A549 (cell line): ENCODE measurements around the gene IGSF5. TPM values are rescaled to one million over a fixed set of nuclear protein-coding genes. Genes with fewer than 3 reads are reported as not detected.

Source experiments
- ATAC-seq, 2 experiments: fragments of 200-7000 bp in 1 of 2; fragments of >200 bp in 1 of 2; cut with Nextera tagmentation in 1 of 2; cut with Tn5 transposase in 1 of 2; 3 replicates each; pipeline versions ENCODE4 v1.8.0 to v1.9.1; 2018 to 2020; ENCODE audit warnings: mild to moderate bottlenecking in 1 of 2, moderate library complexity in 1 of 2
- CTCF ChIA-PET: fragments of 300-600 bp; sonication (Branson Sonifier 250); formaldehyde crosslinking; extraction: SDS; loops from one replicate; lab custom pipeline; 2021; ENCODE audit warnings: antibody characterized with exemption, inconsistent platforms; lab: Yijun Ruan, JAX
- POLR2A ChIA-PET: fragments of 350-600 bp; formaldehyde crosslinking; extraction: SDS; loops from one replicate; lab custom pipeline; 2021; ENCODE audit warnings: antibody characterized with exemption, inconsistent platforms; lab: Yijun Ruan, JAX
- DNase-seq, 2 experiments: peaks; one replicate each; pipeline versions ENCODE4 v3.0.0 to v3.0.0-alpha.2; 2011 to 2016; ENCODE audit warnings: low read depth in 1 of 2, low spot score in 1 of 2
- FAIRE-seq: peaks from 2 replicates; lab custom pipeline; 2011; peaks lifted over from hg19 to GRCh38; lab: Jason Lieb, UNC
- H3K27ac ChIP-seq, 2 experiments: fragments of >200 bp; sonication (Bioruptor Twin); formaldehyde crosslinking; 3 replicates each; pipeline ENCODE4 v1.5.1; 2016 to 2017
- H3K4me1 ChIP-seq: fragments of >200 bp; sonication (Bioruptor Twin); formaldehyde crosslinking; 3 replicates; pipeline ENCODE4 v1.6.1; 2016
- H3K4me2 ChIP-seq: fragments of >200 bp; sonication (Bioruptor Twin); formaldehyde crosslinking; 3 replicates; pipeline ENCODE4 v1.6.1; 2016
- H3K4me3 ChIP-seq: fragments of >200 bp; sonication (Bioruptor Twin); formaldehyde crosslinking; 3 replicates; pipeline ENCODE4 v1.5.1; 2016
- H3K9me3 ChIP-seq: fragments of >200 bp; sonication (Bioruptor Twin); formaldehyde crosslinking; 3 replicates; pipeline ENCODE4 v1.6.1; 2016
- BCL3 ChIP-seq: fragments of >200 bp; sonication (Bioruptor Twin); formaldehyde crosslinking; IDR thresholded peaks from 3 replicates; pipeline ENCODE4 v1.6.1; 2016
- CBX8 ChIP-seq: fragments of 200-600 bp; sonication (generic); IDR thresholded peaks from 2 replicates; pipeline ENCODE4 v1.6.1; 2016
- CEBPB ChIP-seq, 2 experiments: fragments of >200 bp in 1 of 2; sonication (Bioruptor Twin) in 1 of 2; formaldehyde crosslinking in 1 of 2; IDR thresholded peaks; 2 replicates each; pipeline ENCODE4 v1.6.1; 2012 to 2016
- CHD4 ChIP-seq: fragments of 200-600 bp; sonication (generic); IDR thresholded peaks from 2 replicates; pipeline ENCODE4 v1.6.1; 2016; ENCODE audit warnings: antibody characterized with exemption, mild to moderate bottlenecking, borderline replicate concordance
- E2F6 ChIP-seq: IDR thresholded peaks from 2 replicates; pipeline ENCODE4 v1.6.1; 2012; ENCODE audit warnings: low read depth, borderline replicate concordance
- EHF ChIP-seq: fragments of 250-450 bp; sonication (Bioruptor Pico); IDR thresholded peaks from 2 replicates; pipeline ENCODE4 v1.5.0; 2020; ENCODE audit warnings: mild to moderate bottlenecking
- HDAC2 ChIP-seq: fragments of 200-600 bp; sonication (generic); IDR thresholded peaks from 2 replicates; pipeline ENCODE4 v1.6.1; 2016
- HMGXB4 ChIP-seq: fragments of 250-450 bp; sonication (Bioruptor Pico); IDR thresholded peaks from 2 replicates; pipeline ENCODE4 v1.5.0; 2021; ENCODE audit warnings: mild to moderate bottlenecking, moderate library complexity, borderline replicate concordance
- JUNB ChIP-seq: fragments of >200 bp; sonication (Bioruptor Twin); formaldehyde crosslinking; IDR thresholded peaks from 2 replicates; pipeline ENCODE4 v1.6.1; 2016
- KDM1A ChIP-seq: fragments of 200-600 bp; sonication (generic); IDR thresholded peaks from 2 replicates; pipeline ENCODE4 v1.6.1; 2016; ENCODE audit warnings: low read depth, mild to moderate bottlenecking
- MAFK ChIP-seq: fragments of 450-650 bp; IDR thresholded peaks from 2 replicates; pipeline ENCODE4 v1.6.1; 2014; ENCODE audit not compliant: partially characterized antibody
- NPAS2 ChIP-seq: fragments of 250-450 bp; sonication (Bioruptor Pico); IDR thresholded peaks from 2 replicates; pipeline ENCODE4 v1.8.0; 2022; ENCODE audit warnings: mild to moderate bottlenecking, moderate library complexity, borderline replicate concordance
- POLR2AphosphoS2 ChIP-seq: conservative IDR thresholded peaks from 2 replicates; pipeline ENCODE4 v1.6.1; 2012; ENCODE audit warnings: low read length, improper control_type of control experiment, inconsistent platforms
- RAD21 ChIP-seq, 2 experiments: fragments of >200 bp in 1 of 2; sonication (Bioruptor Twin) in 1 of 2; formaldehyde crosslinking in 1 of 2; IDR thresholded peaks in 1 of 2; conservative IDR thresholded peaks in 1 of 2; 2 replicates in 1 of 2; 3 replicates in 1 of 2; pipeline ENCODE4 v1.6.1; 2012 to 2018; ENCODE audit warnings: inconsistent platforms in 1 of 2
- RARB ChIP-seq: fragments of 250-450 bp; sonication (Bioruptor Pico); IDR thresholded peaks from 2 replicates; pipeline ENCODE4 v1.8.0; 2021; ENCODE audit warnings: mild to moderate bottlenecking, moderate library complexity
- RCOR1 ChIP-seq: fragments of 150-350 bp; IDR thresholded peaks from 2 replicates; pipeline ENCODE4 v1.6.1; 2014; ENCODE audit warnings: antibody characterized with exemption, low read length, low read depth
- RFX5 ChIP-seq: fragments of 450-650 bp; IDR thresholded peaks from 2 replicates; pipeline ENCODE4 v1.7.1; 2014; ENCODE audit warnings: antibody characterized with exemption, mild to moderate bottlenecking, moderate library complexity
- RNF2 ChIP-seq: fragments of 200-600 bp; sonication (generic); IDR thresholded peaks from 2 replicates; pipeline ENCODE4 v1.6.1; 2016; ENCODE audit warnings: low read depth, mild to moderate bottlenecking, antibody characterized with exemption, moderate library complexity, borderline replicate concordance
- SMC3 ChIP-seq: fragments of >200 bp; sonication (Bioruptor Twin); formaldehyde crosslinking; IDR thresholded peaks from 3 replicates; pipeline ENCODE4 v1.6.1; 2018; ENCODE audit warnings: inconsistent platforms
- TP53 ChIP-seq: fragments of 250-450 bp; sonication (Bioruptor Pico); IDR thresholded peaks from 2 replicates; pipeline ENCODE4 v1.5.0; 2021; ENCODE audit warnings: mild to moderate bottlenecking, moderate library complexity
- USF2 ChIP-seq: fragments of 450-650 bp; IDR thresholded peaks from 2 replicates; pipeline ENCODE4 v1.6.1; 2014; ENCODE audit warnings: antibody characterized with exemption
- ZFP36 ChIP-seq: fragments of 450-650 bp; IDR thresholded peaks from 2 replicates; pipeline ENCODE4 v1.6.1; 2014; ENCODE audit warnings: borderline replicate concordance; ENCODE audit not compliant: partially characterized antibody
- ZNF302 ChIP-seq: fragments of 250-450 bp; sonication (Bioruptor Pico); IDR thresholded peaks from 2 replicates; pipeline ENCODE4 v1.9.0; 2021; ENCODE audit warnings: inconsistent platforms, mild to moderate bottlenecking, moderate library complexity
- WGBS: methylation state at CpG from one replicate; pipeline ENCODE4 v1.1.6; 2017; ENCODE audit errors: missing lambda C conversion rate; 5-methylcytosine and 5-hydroxymethylcytosine counted together
- polyA plus RNA-seq, 4 experiments: library from polyadenylated mRNA; depleted of rRNA in 3 of 4; stranded (reverse); fragments of >200 nt; fragmentation: RNase III in 1 of 4; extraction: RNeasy Plus Mini Kit Qiagen cat#74134 plus additional on column Dnase treatment in 1 of 4; gene quantifications; 2 replicates in 3 of 4; 3 replicates in 1 of 4; pipeline ENCODE4 v1.2.3, GENCODE V29; 2011 to 2017
- TF ChIP-seq, protein P1 (sequence below): fragments of >200 bp; sonication (Bioruptor Twin); formaldehyde crosslinking; IDR thresholded peaks from 3 replicates; pipeline ENCODE4 v1.5.1; 2016
- TF ChIP-seq, protein P2 (sequence below): fragments of >200 bp; sonication (Bioruptor Twin); formaldehyde crosslinking; IDR thresholded peaks from 2 replicates; pipeline ENCODE4 v1.6.1; 2016

IGSF5 gene
- polyA plus RNA-seq, 2 of the 4 experiments (the other 2 are of a cell fraction): not detected

- WGBS: 4% methylated on average over 3 of the region's 9 CpGs
- Histone ChIP-seq H3K4me3 (no peak overlapping the region), H3K27ac (no peak overlapping the region), H3K9me3 (no peaks in the 10 kb centered on the region), H3K4me2 (peak overlapping the region; percentile 54), H3K4me1 (no peaks in the 10 kb centered on the region)
- DNase-seq (peak; percentile 67 to 72), ATAC-seq (peak; percentile 99 to 100), FAIRE-seq (no peak)
- CTCF ChIA-PET: interaction anchor here (0.8 to 4.4 kb wide), 13 partner anchors 8 to 339 kb away, joined by 3 to 30 read pairs (median 4); no protein-coding TSS in a partner anchor
- POLR2A ChIA-PET: interaction anchor here (0.7 kb wide), 1 partner anchor 332 kb away, joined by 3 read pairs; no protein-coding TSS in a partner anchor
- TF ChIP-seq HMGXB4 (CRISPR knock-in tag): no peak
- no peak for TF ChIP-seq JUNB
- TF ChIP-seq, protein P1, sequence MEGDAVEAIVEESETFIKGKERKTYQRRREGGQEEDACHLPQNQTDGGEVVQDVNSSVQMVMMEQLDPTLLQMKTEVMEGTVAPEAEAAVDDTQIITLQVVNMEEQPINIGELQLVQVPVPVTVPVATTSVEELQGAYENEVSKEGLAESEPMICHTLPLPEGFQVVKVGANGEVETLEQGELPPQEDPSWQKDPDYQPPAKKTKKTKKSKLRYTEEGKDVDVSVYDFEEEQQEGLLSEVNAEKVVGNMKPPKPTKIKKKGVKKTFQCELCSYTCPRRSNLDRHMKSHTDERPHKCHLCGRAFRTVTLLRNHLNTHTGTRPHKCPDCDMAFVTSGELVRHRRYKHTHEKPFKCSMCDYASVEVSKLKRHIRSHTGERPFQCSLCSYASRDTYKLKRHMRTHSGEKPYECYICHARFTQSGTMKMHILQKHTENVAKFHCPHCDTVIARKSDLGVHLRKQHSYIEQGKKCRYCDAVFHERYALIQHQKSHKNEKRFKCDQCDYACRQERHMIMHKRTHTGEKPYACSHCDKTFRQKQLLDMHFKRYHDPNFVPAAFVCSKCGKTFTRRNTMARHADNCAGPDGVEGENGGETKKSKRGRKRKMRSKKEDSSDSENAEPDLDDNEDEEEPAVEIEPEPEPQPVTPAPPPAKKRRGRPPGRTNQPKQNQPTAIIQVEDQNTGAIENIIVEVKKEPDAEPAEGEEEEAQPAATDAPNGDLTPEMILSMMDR: peak; percentile 64
- TF ChIP-seq SMC3: peak; percentile 63
- no peak for TF ChIP-seq NPAS2 (CRISPR knock-in tag)
- TF ChIP-seq RAD21 (conservative IDR thresholded peaks at IDR 0.05 in 1 of 2, IDR thresholded peaks at IDR 0.05 in 1 of 2): peak; percentile 72 to 73
- TF ChIP-seq CEBPB (IDR thresholded peaks at IDR 0.05): no peak
These were observed 43.4 kb downstream of the IGSF5 start for GRCh38 chr21:39788383-39788782.

DNA sequence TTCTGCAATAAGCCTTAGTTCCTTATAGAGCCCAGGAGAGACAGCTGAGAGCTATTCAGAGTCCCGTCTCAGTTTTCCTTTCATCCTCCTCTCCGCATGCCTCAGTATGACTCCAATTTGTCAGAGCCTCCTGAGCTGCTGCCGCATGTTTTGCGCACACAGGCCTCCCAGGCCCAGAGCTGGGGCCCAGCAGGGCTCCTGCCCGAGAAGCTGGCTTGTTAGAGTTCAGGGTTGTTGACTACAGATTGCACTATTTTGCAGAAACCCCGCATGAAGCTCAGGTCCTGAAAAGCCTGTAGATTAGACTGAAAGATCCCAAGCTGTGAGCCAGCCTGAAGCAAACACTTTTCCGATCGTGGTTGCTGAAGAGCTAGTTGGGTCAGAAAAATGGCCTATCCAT is 51.5 kb downstream of the IGSF5 start:
- no peak overlapping the region for H3K4me3 ChIP-seq
- TF ChIP-seq CHD4: no peak
- TF ChIP-seq CBX8: no peak
- no peak for TF ChIP-seq HDAC2
- no peak for TF ChIP-seq ZNF302 (CRISPR knock-in tag)
- TF ChIP-seq TP53 (CRISPR knock-in tag): no peak
- TF ChIP-seq E2F6: no peak
- TF ChIP-seq ZFP36: no peak
- no peak for TF ChIP-seq RARB (CRISPR knock-in tag)
- TF ChIP-seq MAFK: no peak
- no peak for TF ChIP-seq POLR2AphosphoS2
- TF ChIP-seq RFX5: no peak
- TF ChIP-seq, protein P2, sequence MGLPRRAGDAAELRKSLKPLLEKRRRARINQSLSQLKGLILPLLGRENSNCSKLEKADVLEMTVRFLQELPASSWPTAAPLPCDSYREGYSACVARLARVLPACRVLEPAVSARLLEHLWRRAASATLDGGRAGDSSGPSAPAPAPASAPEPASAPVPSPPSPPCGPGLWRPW: no peak
- no peak for TF ChIP-seq KDM1A
- no peak for TF ChIP-seq USF2
- TF ChIP-seq HMGXB4 (CRISPR knock-in tag): no peak
- no peak for TF ChIP-seq BCL3
- no peak for TF ChIP-seq CEBPB (IDR thresholded peaks at IDR 0.05)
- no peak for TF ChIP-seq RNF2
- TF ChIP-seq RCOR1: no peak
- TF ChIP-seq EHF (CRISPR knock-in tag): no peak
- ATAC-seq (no peak), FAIRE-seq (no peak), DNase-seq (no peak)
- H3K27ac ChIP-seq: no peak overlapping the region
- H3K4me2 ChIP-seq: no peak overlapping the region
- H3K9me3 ChIP-seq: no peaks in the 10 kb centered on the region
- WGBS: 63% methylated on average over 8 of the region's 8 CpGs
- ChIA-PET CTCF (interaction anchor here (0.9 to 1.4 kb wide), 2 partner anchors 8 to 71 kb away, joined by 3 to 8 read pairs; partner anchors contain the start of gene PCP4), POLR2A (no interaction called here)
- H3K4me1 ChIP-seq: no peaks in the 10 kb centered on the region
